Measurements from ENCODE around the gene HSD17B2. TPM values are rescaled to one million over a fixed set of nuclear protein-coding genes. Genes with fewer than 3 reads are reported as not detected.
A peak's percentile ranks its signal among the peaks of the same experiment; 100 is the strongest.

The HSD17B2 gene
- total and polyA plus RNA-seq, 2 donors (not counting 1 experiment from before 2014, with no cell fraction given) = 0.33 to 1.6 TPM

GRCh38 chr16:82043680-82044584 lies 8.9 kb downstream of the HSD17B2 start:
- H3K79me2 ChIP-seq (ENCODE audit: control insufficient read depth, insufficient read depth, low read length) = no peaks in the 10 kb centered on the region
- H3K27ac ChIP-seq (ENCODE audit: insufficient read depth, low read length) = peak overlapping the region; percentile 55
- no peak overlapping the region for H3K9ac ChIP-seq (ENCODE audit: insufficient read depth, low read length)
- TF ChIP-seq CTCF (conservative IDR thresholded peaks at IDR 0.05 in 1 of 2, IDR thresholded peaks at IDR 0.05 in 1 of 2; ENCODE audit: low read depth in 1 of 2, low read length in 2 of 2) (no peak), EZH2 (IDR thresholded peaks at IDR 0.05; ENCODE audit: low read length, missing control alignments) (no peak)
- no peaks in the 10 kb centered on the region for H4K20me1 ChIP-seq (ENCODE audit: control insufficient read depth, extremely low read depth, insufficient read depth, low read length)
- peak; percentile 62 to 99 for DNase-seq (ENCODE audit: low read depth in 2 of 2)
- H3K4me1 ChIP-seq (ENCODE audit: control insufficient read depth, extremely low read depth, insufficient read depth, low read length) = peaks cover 11% of the 10 kb centered on the region
- H3K36me3 ChIP-seq (ENCODE audit: control insufficient read depth, insufficient read depth, low read length) = no peaks in the 10 kb centered on the region
- no peak overlapping the region for H3K4me3 ChIP-seq (replicated peaks in 1 of 4; ENCODE audit: control extremely low read depth in 1 of 4, insufficient read depth in 1 of 4, low read depth in 3 of 4, low read length in 4 of 4)
- H2AFZ ChIP-seq (ENCODE audit: low read length) = no peak overlapping the region
- H3K9me3 ChIP-seq (ENCODE audit: control insufficient read depth, insufficient read depth, low read depth, low read length) = no peaks in the 10 kb centered on the region
- no peak overlapping the region for H3K4me2 ChIP-seq (ENCODE audit: extremely low read depth, insufficient read depth, low read length)
- H3K27me3 ChIP-seq (ENCODE audit: control insufficient read depth, insufficient read depth, low read length) = no peaks in the 10 kb centered on the region

GRCh38 chr16:82044585-82044911 lies 9.5 kb downstream of the HSD17B2 start:
- DNase-seq (ENCODE audit: low read depth in 2 of 2) = peak in 1 of 2 donors; percentile 50

More at GRCh38 chr16:82044585-82044911, 9.5 kb downstream of the HSD17B2 start:
- Histone ChIP-seq H2AFZ (ENCODE audit: low read length) (no peak overlapping the region), H3K9ac (ENCODE audit: insufficient read depth, low read length) (no peak overlapping the region), H3K36me3 (ENCODE audit: control insufficient read depth, insufficient read depth, low read length) (no peaks in the 10 kb centered on the region), H3K27me3 (ENCODE audit: control insufficient read depth, insufficient read depth, low read length) (no peaks in the 10 kb centered on the region), H3K79me2 (ENCODE audit: control insufficient read depth, insufficient read depth, low read length) (no peaks in the 10 kb centered on the region), H3K4me3 (replicated peaks in 1 of 4; ENCODE audit: control extremely low read depth in 1 of 4, insufficient read depth in 1 of 4, low read depth in 3 of 4, low read length in 4 of 4) (no peak overlapping the region), H3K4me1 (ENCODE audit: control insufficient read depth, extremely low read depth, insufficient read depth, low read length) (peaks cover 11% of the 10 kb centered on the region), H3K9me3 (ENCODE audit: control insufficient read depth, insufficient read depth, low read depth, low read length) (no peaks in the 10 kb centered on the region), H4K20me1 (ENCODE audit: control insufficient read depth, extremely low read depth, insufficient read depth, low read length) (no peaks in the 10 kb centered on the region), H3K4me2 (ENCODE audit: extremely low read depth, insufficient read depth, low read length) (no peak overlapping the region), H3K27ac (ENCODE audit: insufficient read depth, low read length) (peak overlapping the region; percentile 55)
- TF ChIP-seq CTCF (conservative IDR thresholded peaks at IDR 0.05 in 1 of 2, IDR thresholded peaks at IDR 0.05 in 1 of 2; ENCODE audit: low read depth in 1 of 2, low read length in 2 of 2) = no peak
- TF ChIP-seq EZH2 (IDR thresholded peaks at IDR 0.05; ENCODE audit: low read length, missing control alignments) = no peak
